Stimulated activated CD4-positive, alpha-beta T cell treated with anti-CD3 and anti-CD28 coated beads, Interleukin-4, amount 100 ng/mL, for 4 hours (primary cell): ENCODE results near the gene BRD1.
A peak's percentile ranks its signal among the peaks of the same experiment; 100 is the strongest.

Experiments used
- DNase-seq, 2 experiments: peaks; one replicate each; pipeline ENCODE4 v3.0.0-alpha.2; 2020

BRD1 gene

DNA sequence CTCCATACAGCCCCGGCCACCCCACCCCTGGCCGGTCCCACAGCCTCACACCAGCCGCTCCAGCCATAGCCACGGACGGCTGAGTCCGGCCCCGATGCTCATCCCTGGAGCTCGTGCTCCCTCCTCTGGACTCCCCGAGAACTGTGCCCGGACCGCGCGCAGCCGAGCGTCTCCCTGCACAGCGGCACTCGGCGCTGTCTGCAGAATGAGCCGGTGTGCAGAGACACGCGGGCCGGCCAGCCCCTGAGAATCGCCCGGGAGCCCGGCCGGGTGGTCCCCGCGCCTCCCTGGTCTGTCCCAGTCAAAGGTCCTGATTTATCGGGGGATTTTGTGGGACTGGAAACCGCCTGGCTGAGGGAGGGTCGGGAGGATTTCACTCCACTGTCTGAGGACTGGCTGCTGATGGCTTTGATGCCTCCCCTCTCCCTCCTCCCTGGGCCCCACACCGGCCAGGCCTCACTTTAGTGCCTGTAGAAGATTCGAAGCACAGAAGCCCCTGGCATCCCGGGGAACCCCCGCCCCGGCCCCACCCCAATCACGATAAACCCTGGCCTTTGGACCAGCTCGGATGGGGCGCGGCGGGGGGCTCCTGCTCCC, 102.7 kb downstream of the BRD1 start:
- peak; percentile 62 to 70 for DNase-seq

DNA sequence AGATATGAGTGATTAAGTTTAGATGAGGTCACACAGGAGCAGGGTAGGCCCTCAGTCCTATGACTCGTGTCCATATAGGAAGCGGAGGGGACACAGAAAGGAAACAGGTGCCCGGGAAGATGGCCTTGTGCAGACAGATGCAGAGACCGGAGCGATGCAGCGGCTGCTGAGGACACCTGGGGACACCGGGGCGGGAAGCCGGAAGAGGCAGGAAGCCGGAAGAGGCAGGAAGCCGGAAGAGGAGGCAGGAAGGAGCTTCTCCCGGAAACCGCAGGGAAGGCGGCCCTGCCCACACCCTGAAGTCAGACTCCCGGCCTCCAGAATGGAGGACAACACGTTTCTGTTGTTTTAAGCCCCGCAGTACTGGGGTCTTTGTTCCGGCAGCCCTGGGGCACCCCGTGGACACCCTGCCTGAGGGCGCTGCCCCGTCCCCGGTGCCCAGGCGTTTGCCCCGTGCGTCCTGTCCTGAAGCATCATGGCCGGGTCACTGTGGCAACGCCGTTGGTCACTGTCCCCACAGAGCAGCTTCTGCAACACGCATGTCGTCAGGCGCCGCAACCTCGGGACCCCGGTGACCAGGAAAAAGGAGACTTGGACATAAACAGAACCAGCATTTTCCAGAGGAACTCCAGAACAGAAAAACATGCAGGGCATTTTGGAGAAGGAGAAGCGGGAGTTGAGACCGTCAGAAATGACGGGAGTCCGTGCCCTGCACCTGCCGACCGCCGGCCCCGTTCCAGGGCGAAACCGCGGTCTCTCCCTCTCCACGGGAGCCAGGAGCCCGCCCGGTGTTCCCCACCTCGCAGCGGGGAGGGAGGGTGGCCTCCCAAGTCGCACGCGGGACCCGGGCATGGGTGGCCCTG, 103.4 kb downstream of the BRD1 start:
- peak; percentile 27 to 48 for DNase-seq

- no peak for DNase-seq
Observed at GRCh38 chr22:49723478-49724029, 104.1 kb downstream of the BRD1 start.
